MCF 10A (cell line): ENCODE data around the gene FGF23. TPM values are rescaled to one million over a fixed set of nuclear protein-coding genes. Genes with fewer than 3 reads are reported as not detected.
A peak's percentile ranks its signal among the peaks of the same experiment; 100 is the strongest.

ENCODE experiments used
- BruUV-seq: library from RNA; stranded (reverse); fragments of 400-500 nt; replicated peaks from 2 replicates; lab custom pipeline; 2021; lab: Mats Ljungman, UMichigan
- CTCF ChIA-PET: fragments of 300-600 bp; sonication (Branson Sonifier 250); formaldehyde crosslinking; extraction: SDS; loops from one replicate; lab custom pipeline; 2021; ENCODE audit warnings: antibody characterized with exemption, inconsistent platforms; lab: Yijun Ruan, JAX
- POLR2A ChIA-PET: fragments of 300-600, 350-650 bp; sonication (Branson Sonifier 250); formaldehyde crosslinking; extraction: SDS; loops from one replicate; lab custom pipeline; 2020; ENCODE audit warnings: antibody characterized with exemption, inconsistent platforms; lab: Yijun Ruan, JAX
- DNase-seq: peaks from one replicate; pipeline ENCODE4 v3.0.0-alpha.2; 2018; ENCODE audit not compliant: unreplicated experiment
- H3K27ac Mint-ChIP-seq: one replicate; pipeline ENCODE4 v1.8.0; 2022; ENCODE audit warnings: mild to moderate bottlenecking, low read depth, mixed read lengths; ENCODE audit not compliant: unreplicated experiment
- H3K27me3 Mint-ChIP-seq: one replicate; pipeline ENCODE4 v1.8.0; 2022; ENCODE audit warnings: mixed read lengths; ENCODE audit not compliant: insufficient read depth, unreplicated experiment
- H3K36me3 Mint-ChIP-seq: one replicate; pipeline ENCODE4 v1.8.0; 2022; ENCODE audit warnings: mild to moderate bottlenecking, moderate library complexity, mixed read lengths; ENCODE audit not compliant: insufficient read depth, unreplicated experiment
- H3K4me1 Mint-ChIP-seq: one replicate; pipeline ENCODE4 v1.8.0; 2022; ENCODE audit warnings: mixed read lengths; ENCODE audit not compliant: insufficient read depth, unreplicated experiment
- H3K4me3 Mint-ChIP-seq: one replicate; pipeline ENCODE4 v1.8.0; 2022; ENCODE audit warnings: mild to moderate bottlenecking, moderate library complexity, mixed read lengths; ENCODE audit not compliant: unreplicated experiment
- H3K9me3 Mint-ChIP-seq: one replicate; pipeline ENCODE4 v1.8.0; 2022; ENCODE audit warnings: mixed read lengths; ENCODE audit not compliant: unreplicated experiment
- intact Hi-C: fragments of 100-400 bp; cut with micrococcal nuclease; formaldehyde crosslinking; loops from 2 replicates; pipeline ENCODE4 v1.14.1; 2022
- total RNA-seq: library from RNA; stranded (reverse); gene quantifications from 2 replicates; pipeline ENCODE4 v1.2.3, GENCODE V29; 2022
- TF ChIP-seq, protein P1 (sequence below): fragments of 200-600 bp; IDR thresholded peaks from one replicate; pipeline ENCODE4 v1.8.0; 2022; ENCODE audit warnings: antibody characterized with exemption, mild to moderate bottlenecking; ENCODE audit not compliant: unreplicated experiment

FGF23 gene
- total RNA-seq, 1 experiment from 2014 or later: not detected

DNA sequence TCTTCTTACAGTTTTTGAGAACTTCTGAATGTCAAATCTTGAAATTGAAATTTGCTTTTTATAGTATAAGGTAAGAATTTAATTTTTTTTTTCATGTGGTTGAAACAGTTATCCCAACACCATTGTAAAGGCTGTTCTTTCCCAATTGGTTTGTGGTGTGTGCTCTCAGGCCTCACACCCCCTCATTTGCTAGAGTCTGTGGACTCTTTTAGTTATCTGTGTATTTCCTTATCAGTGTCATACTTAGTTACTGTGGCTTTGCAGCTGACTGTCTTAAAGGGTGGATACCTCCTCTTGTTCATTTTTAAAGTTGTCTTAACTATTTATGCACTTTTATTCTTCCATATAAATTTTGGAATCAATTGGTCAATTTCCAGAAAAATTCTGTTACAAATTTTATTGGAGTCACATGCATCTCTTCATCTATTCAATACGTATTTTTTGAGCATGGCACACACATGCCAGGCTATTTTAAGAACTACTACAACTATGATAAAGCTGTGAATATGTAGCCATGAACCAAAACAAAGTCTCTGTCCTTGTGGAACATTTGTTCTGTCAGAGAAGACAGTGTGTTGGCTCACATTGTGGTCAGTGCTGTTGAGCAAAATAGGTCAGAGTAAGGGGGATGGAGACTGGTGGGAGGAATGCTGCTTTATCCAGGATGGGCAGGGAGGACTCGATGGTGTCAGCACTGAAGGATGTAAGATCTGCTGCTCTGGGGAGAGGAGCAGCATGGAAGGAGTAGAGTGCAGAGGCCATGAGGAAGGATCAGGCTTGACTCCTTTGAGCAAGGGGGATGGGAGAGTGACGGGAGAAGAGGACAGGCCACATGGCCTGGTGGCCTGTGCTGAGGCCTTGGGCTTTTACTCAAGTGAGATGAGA, 24.1 kb downstream of the FGF23 start:
- H3K4me1 Mint-ChIP-seq: no peaks in the 10 kb centered on the region
- peaks cover 5% of the 10 kb centered on the region for H3K9me3 Mint-ChIP-seq
- ChIA-PET POLR2A (no interaction called here), CTCF (interaction anchor here (0.6 to 1.0 kb wide), 3 partner anchors 14 to 168 kb away, joined by 3 to 5 read pairs (median 4); no protein-coding TSS in a partner anchor)
- no peaks in the 10 kb centered on the region for H3K27me3 Mint-ChIP-seq
- intact Hi-C loops: loop anchor here (10.0 kb wide), 1 partner anchor 399 kb away; no protein-coding TSS in a partner anchor
- no TSS peak for BruUV-seq
- H3K4me3 Mint-ChIP-seq: no peak overlapping the region
- H3K27ac Mint-ChIP-seq: no peak overlapping the region
- peaks cover 28% of the 10 kb centered on the region for H3K36me3 Mint-ChIP-seq
- TF ChIP-seq, protein P1, sequence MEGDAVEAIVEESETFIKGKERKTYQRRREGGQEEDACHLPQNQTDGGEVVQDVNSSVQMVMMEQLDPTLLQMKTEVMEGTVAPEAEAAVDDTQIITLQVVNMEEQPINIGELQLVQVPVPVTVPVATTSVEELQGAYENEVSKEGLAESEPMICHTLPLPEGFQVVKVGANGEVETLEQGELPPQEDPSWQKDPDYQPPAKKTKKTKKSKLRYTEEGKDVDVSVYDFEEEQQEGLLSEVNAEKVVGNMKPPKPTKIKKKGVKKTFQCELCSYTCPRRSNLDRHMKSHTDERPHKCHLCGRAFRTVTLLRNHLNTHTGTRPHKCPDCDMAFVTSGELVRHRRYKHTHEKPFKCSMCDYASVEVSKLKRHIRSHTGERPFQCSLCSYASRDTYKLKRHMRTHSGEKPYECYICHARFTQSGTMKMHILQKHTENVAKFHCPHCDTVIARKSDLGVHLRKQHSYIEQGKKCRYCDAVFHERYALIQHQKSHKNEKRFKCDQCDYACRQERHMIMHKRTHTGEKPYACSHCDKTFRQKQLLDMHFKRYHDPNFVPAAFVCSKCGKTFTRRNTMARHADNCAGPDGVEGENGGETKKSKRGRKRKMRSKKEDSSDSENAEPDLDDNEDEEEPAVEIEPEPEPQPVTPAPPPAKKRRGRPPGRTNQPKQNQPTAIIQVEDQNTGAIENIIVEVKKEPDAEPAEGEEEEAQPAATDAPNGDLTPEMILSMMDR: no peak
- DNase-seq: no peak

DNA sequence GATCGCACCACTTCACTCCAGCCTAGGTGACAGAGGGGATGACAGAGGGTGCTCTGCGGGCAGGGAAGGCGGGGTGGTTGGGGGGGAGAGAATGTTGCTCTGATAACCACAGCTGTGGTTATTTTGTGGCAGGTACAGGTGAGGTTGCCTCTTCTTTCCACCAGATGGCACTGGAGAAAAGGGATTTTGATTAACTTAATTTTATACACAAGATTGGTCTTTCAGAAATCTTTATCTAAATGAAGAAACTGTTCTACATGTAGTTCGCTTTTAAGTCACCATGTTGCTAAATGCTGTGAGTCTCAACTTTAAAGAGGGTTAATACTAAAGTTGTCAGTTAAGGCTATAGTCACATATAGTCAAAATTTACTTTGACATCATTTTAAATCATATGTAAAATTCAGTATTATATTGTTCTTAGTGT, 25.7 kb downstream of the FGF23 start:
- Mint-ChIP-seq H3K27ac (no peak overlapping the region), H3K9me3 (peaks cover 2% of the 10 kb centered on the region), H3K27me3 (no peaks in the 10 kb centered on the region), H3K36me3 (peaks cover 42% of the 10 kb centered on the region), H3K4me3 (no peak overlapping the region), H3K4me1 (no peaks in the 10 kb centered on the region)
- DNase-seq: peak; percentile 16
- ChIA-PET CTCF (interaction anchor here (0.7 to 1.4 kb wide), 8 partner anchors 13 to 1778 kb away, joined by 3 to 6 read pairs (median 4); no protein-coding TSS in a partner anchor), POLR2A (interaction anchor here (0.6 kb wide), 1 partner anchor 35 kb away, joined by 3 read pairs; no protein-coding TSS in a partner anchor)
- intact Hi-C loops: loop anchor here (1.0 to 10.0 kb wide), 2 partner anchors 174 to 401 kb away; no protein-coding TSS in a partner anchor
- TF ChIP-seq, protein P1: peak; percentile 53
- no TSS peak for BruUV-seq

DNA sequence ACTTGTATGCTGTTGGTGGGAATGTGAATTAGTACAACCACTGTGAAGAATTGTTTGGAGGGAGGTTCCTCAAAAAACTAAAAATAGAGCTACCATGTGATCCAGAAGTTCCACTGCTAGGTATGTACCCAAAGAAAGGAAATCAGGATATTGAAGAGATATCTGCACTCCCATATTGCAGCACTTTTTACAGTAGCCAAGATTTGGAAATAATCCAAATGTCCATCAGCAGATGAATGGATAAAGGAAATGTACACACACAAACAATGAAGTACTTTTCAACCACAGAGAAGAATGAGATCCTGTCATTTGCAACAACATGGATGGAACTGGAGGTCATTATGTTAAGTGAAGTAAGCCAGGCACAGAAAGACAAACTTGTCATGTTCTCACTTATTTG, 32.6 kb downstream of the FGF23 start:
- no peak for DNase-seq
- intact Hi-C loops: no loop called here
- Mint-ChIP-seq H3K27ac (no peak overlapping the region), H3K4me3 (no peak overlapping the region), H3K4me1 (no peaks in the 10 kb centered on the region), H3K36me3 (peaks cover 44% of the 10 kb centered on the region), H3K27me3 (no peaks in the 10 kb centered on the region), H3K9me3 (peaks cover 14% of the 10 kb centered on the region)
- CTCF ChIA-PET: no interaction called here
- TF ChIP-seq, protein P1: no peak
- POLR2A ChIA-PET: no interaction called here
- BruUV-seq: no TSS peak

DNA sequence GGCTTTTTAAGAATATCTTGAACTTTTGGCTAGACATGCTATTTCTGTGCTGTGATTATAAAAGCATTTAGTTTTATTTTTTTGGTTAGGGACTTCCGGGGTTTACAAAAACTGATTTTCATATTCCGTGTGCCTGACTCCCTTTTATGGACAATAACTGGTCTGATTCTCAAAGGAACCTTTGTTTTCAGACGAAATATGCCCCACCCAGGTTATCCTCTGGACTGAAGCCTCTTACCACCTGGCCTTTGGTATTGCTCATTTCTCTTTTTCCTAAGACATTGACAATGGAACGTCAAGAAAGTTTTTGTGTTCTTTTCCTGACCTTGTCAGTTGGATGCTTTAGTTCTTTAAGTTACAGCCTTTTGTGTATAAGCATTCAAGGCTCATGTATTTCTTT, 47.7 kb downstream of the FGF23 start:
- no TSS peak for BruUV-seq
- Mint-ChIP-seq H3K27me3 (no peaks in the 10 kb centered on the region), H3K27ac (no peak overlapping the region), H3K36me3 (peaks cover 69% of the 10 kb centered on the region), H3K4me3 (no peak overlapping the region), H3K4me1 (peaks cover 5% of the 10 kb centered on the region), H3K9me3 (no peaks in the 10 kb centered on the region)
- no peak for DNase-seq
- TF ChIP-seq, protein P1: no peak
- ChIA-PET CTCF (no interaction called here), POLR2A (interaction anchor here (3.4 kb wide), 1 partner anchor 11 kb away, joined by 16 read pairs; the partner anchor contains the start of gene TIGAR)
- intact Hi-C loops: no loop called here
